K562 (cell line): ENCODE data around the gene RAB9B. TPM values are rescaled to one million over a fixed set of nuclear protein-coding genes. Genes with fewer than 3 reads are reported as not detected.

Experiments
- ATAC-seq: fragments of 200-7000 bp; cut with Tn5 transposase; 3 replicates; pipeline ENCODE4 v1.9.1; 2020; ENCODE audit warnings: moderate library complexity
- BruUV-seq: library from RNA; stranded (reverse); fragments of 400-500 nt; replicated peaks from 2 replicates; lab custom pipeline; 2021; lab: Mats Ljungman, UMichigan
- CTCF ChIA-PET: fragments of 300-600 bp; formaldehyde crosslinking; extraction: SDS; loops from one replicate; lab custom pipeline; 2021; ENCODE audit warnings: low intra/inter-chr PET ratio; lab: Yijun Ruan, JAX
- POLR2A ChIA-PET: fragments of 300-600, 350-650 bp; sonication (Branson Sonifier 250); formaldehyde crosslinking; extraction: SDS; loops from one replicate; lab custom pipeline; 2021; ENCODE audit warnings: antibody characterized with exemption, inconsistent platforms; lab: Yijun Ruan, JAX
- DNase-seq, 4 experiments: peaks; one replicate each; pipeline versions ENCODE4 v3.0.0 to v3.0.0-alpha.2; 2011 to 2018; ENCODE audit warnings: low spot score in 3 of 4, mixed read lengths in 3 of 4; ENCODE audit errors: extremely low read depth in 1 of 4
- FAIRE-seq: peaks from 2 replicates; lab custom pipeline; 2011; peaks lifted over from hg19 to GRCh38; lab: Jason Lieb, UNC
- H2AFZ ChIP-seq: 2 replicates; pipeline ENCODE4 v1.6.0; 2011; ENCODE audit warnings: low read depth, low read length, control low read depth, inconsistent platforms
- H3K27ac ChIP-seq: fragments of 200-600 bp; 3 replicates; pipeline ENCODE4 v1.8.0; 2011; ENCODE audit warnings: low read depth, mild to moderate bottlenecking, control low read depth, inconsistent platforms, low read length, moderate library complexity, mixed read lengths; ENCODE audit errors: extremely low read depth
- H3K27me3 ChIP-seq, 2 experiments: fragments of 300-600 bp in 1 of 2; 2 replicates in 1 of 2; 3 replicates in 1 of 2; pipeline versions ENCODE4 v1.6.0 to v1.8.0; 2011; ENCODE audit warnings: inconsistent platforms in 2 of 2, low read length in 2 of 2, mild to moderate bottlenecking in 1 of 2, mixed read lengths in 1 of 2, moderate library complexity in 1 of 2; ENCODE audit not compliant: control insufficient read depth in 2 of 2, insufficient read depth in 2 of 2
- H3K36me3 ChIP-seq: fragments of 300-600 bp; 3 replicates; pipeline ENCODE4 v1.8.0; 2011; ENCODE audit warnings: mild to moderate bottlenecking, low read length, inconsistent platforms; ENCODE audit not compliant: control insufficient read depth, insufficient read depth
- H3K4me1 ChIP-seq, 2 experiments: fragments of 200-600 bp in 1 of 2; replicated peaks in 1 of 2; 2 replicates in 1 of 2; 3 replicates in 1 of 2; pipeline versions ENCODE4 v1.5.1 to v1.8.0; 2011; ENCODE audit warnings: inconsistent platforms in 2 of 2, low read length in 2 of 2, mild to moderate bottlenecking in 1 of 2, mixed read lengths in 1 of 2, moderate library complexity in 1 of 2; ENCODE audit not compliant: control insufficient read depth in 2 of 2, insufficient read depth in 2 of 2
- H3K4me2 ChIP-seq: 2 replicates; pipeline ENCODE4 v1.6.1; 2011; ENCODE audit warnings: low read length, control low read depth, inconsistent platforms, mixed read lengths; ENCODE audit not compliant: insufficient read depth
- H3K4me3 ChIP-seq: fragments of 200-600 bp; sonication (generic), shearing (Covaris generic); 2 replicates; pipeline ENCODE4 v1.5.1; 2016; ENCODE audit warnings: control low read depth, inconsistent platforms
- H3K79me2 ChIP-seq: fragments of 200-600 bp; 3 replicates; pipeline ENCODE4 v1.8.0; 2011; ENCODE audit warnings: low read length, inconsistent platforms; ENCODE audit not compliant: control insufficient read depth, insufficient read depth
- H3K9ac ChIP-seq, 2 experiments: 2 replicates each; pipeline versions ENCODE4 v1.6.0 to v1.6.1; 2011; ENCODE audit warnings: low read depth in 2 of 2, low read length in 2 of 2, control low read depth in 1 of 2, inconsistent platforms in 1 of 2, mild to moderate bottlenecking in 1 of 2, mixed read lengths in 1 of 2; ENCODE audit not compliant: insufficient read depth in 1 of 2
- H3K9me1 ChIP-seq: one replicate; pipeline ENCODE4 v1.6.0; 2011; ENCODE audit warnings: inconsistent platforms, mild to moderate bottlenecking, low read length, moderate library complexity; ENCODE audit not compliant: control insufficient read depth, insufficient read depth
- H3K9me3 ChIP-seq: replicated peaks from 2 replicates; pipeline ENCODE4 v1.5.1; 2011; ENCODE audit warnings: low read depth, low read length, inconsistent platforms; ENCODE audit not compliant: control insufficient read depth, insufficient read depth
- H4K20me1 ChIP-seq: replicated peaks from 2 replicates; pipeline ENCODE4 v1.6.1; 2011; ENCODE audit warnings: low read length, inconsistent platforms, mixed read lengths; ENCODE audit not compliant: control insufficient read depth, insufficient read depth
- BRD4 ChIP-seq: fragments of 200-600 bp; sonication (generic); IDR thresholded peaks from 2 replicates; pipeline ENCODE4 v1.6.1; 2017; ENCODE audit warnings: inconsistent platforms
- ETV6 ChIP-seq, 3 experiments: fragments of 150-350 bp in 1 of 3; sonication (generic) in 1 of 3; formaldehyde crosslinking in 1 of 3; IDR thresholded peaks; 2 replicates each; pipeline versions ENCODE4 v1.6.1 to v1.8.0; 2014 to 2022; ENCODE audit warnings: borderline replicate concordance in 2 of 3, low read depth in 2 of 3, antibody characterized with exemption in 1 of 3, low read length in 1 of 3, mild to moderate bottlenecking in 1 of 3, missing genetic modification reagents in 1 of 3
- IFI16 ChIP-seq: fragments of 250-450 bp; sonication (Bioruptor Pico); IDR thresholded peaks from 2 replicates; pipeline ENCODE4 v2.1.2; 2022; ENCODE audit warnings: mild to moderate bottlenecking, inconsistent platforms
- JUN ChIP-seq, 2 experiments: sonication (generic) in 1 of 2; formaldehyde crosslinking in 1 of 2; IDR thresholded peaks; 2 replicates each; pipeline versions ENCODE4 v1.6.1 to v1.8.0; 2012 to 2022; ENCODE audit warnings: borderline replicate concordance in 2 of 2, mild to moderate bottlenecking in 2 of 2, improper control_type of control experiment in 1 of 2, low read depth in 1 of 2, low read length in 1 of 2, missing genetic modification reagents in 1 of 2
- MEF2D ChIP-seq: conservative IDR thresholded peaks from 2 replicates; pipeline ENCODE4 v1.6.1; 2016; ENCODE audit warnings: low read depth, missing genetic modification characterization, missing compliant biosample characterization
- SRSF1 ChIP-seq: fragments of 200-400 bp; formaldehyde crosslinking; IDR thresholded peaks from 2 replicates; pipeline ENCODE4 v1.6.1; 2017; ENCODE audit warnings: mild to moderate bottlenecking, low read depth, low read length, moderate library complexity
- TARDBP ChIP-seq: fragments of 450-650 bp; IDR thresholded peaks from 2 replicates; pipeline ENCODE4 v1.6.1; 2016
- TCFL5 ChIP-seq: fragments of 250-450 bp; sonication (Bioruptor Pico); conservative IDR thresholded peaks from 2 replicates; pipeline ENCODE4 v1.6.1; 2021; ENCODE audit warnings: mild to moderate bottlenecking, moderate library complexity, matching md5 sums
- ZBTB17 ChIP-seq: fragments of 450-650 bp; formaldehyde crosslinking; IDR thresholded peaks from 2 replicates; pipeline ENCODE4 v1.4.0; 2020; ENCODE audit warnings: mild to moderate bottlenecking
- WGBS: fragments of 100-300 bp; shearing (Covaris generic); methylation state at CpG from one replicate; pipeline ENCODE4 v1.1.6; 2016; ENCODE audit warnings: low coverage, mixed read lengths; ENCODE audit not compliant: insufficient coverage; ENCODE audit errors: missing lambda C conversion rate; 5-methylcytosine and 5-hydroxymethylcytosine counted together
- in situ Hi-C: fragments of 300-500 bp; cut with MboI; formaldehyde crosslinking; loops from 4 replicates; pipeline ENCODE4 v1.15.0; 2018; ENCODE audit warnings: inconsistent platforms, mixed read lengths
- intact Hi-C: fragments of 100-400 bp; cut with micrococcal nuclease; formaldehyde crosslinking; loops from 2 replicates; pipeline ENCODE4 v1.14.2; 2022
- polyA plus RNA-seq, 8 experiments: library from polyadenylated mRNA; depleted of rRNA in 4 of 8; stranded (reverse) in 5 of 8; unstranded in 3 of 8; fragments of >200 nt; fragmentation: Nextera tagmentation in 2 of 8; fragmentation: Illumina TruSeq in 1 of 8; extraction: Ambion mirVana in 2 of 8; extraction: Trizol in 1 of 8; gene quantifications; 2 replicates each; pipeline versions ENCODE4 v1.2.1 to v1.2.3, GENCODE V29; 2011 to 2014; ENCODE audit warnings: inconsistent platforms in 1 of 8, missing spikeins in 1 of 8
- total RNA-seq, 7 experiments: library from RNA; depleted of rRNA in 6 of 7; stranded (reverse); fragments of >200 nt in 6 of 7; fragmentation: Illumina TruSeq in 2 of 7; extraction: Trizol in 2 of 7; gene quantifications; 2 replicates each; pipeline versions ENCODE4 v1.2.1 to v1.2.3, GENCODE V29; 2011 to 2021; ENCODE audit warnings: low replicate concordance in 1 of 7
- TF ChIP-seq, protein P1 (sequence below): fragments of 450-650 bp; IDR thresholded peaks from 2 replicates; pipeline ENCODE4 v1.6.1; 2016; ENCODE audit warnings: mild to moderate bottlenecking
- TF ChIP-seq, protein P2 (sequence below), 2 experiments: fragments of 250-450 bp in 1 of 2; fragments of 450-650 bp in 1 of 2; sonication (Bioruptor Pico) in 1 of 2; IDR thresholded peaks; 2 replicates each; pipeline versions ENCODE4 v1.6.1 to v1.8.0; 2016 to 2021; ENCODE audit warnings: mild to moderate bottlenecking in 2 of 2, moderate library complexity in 2 of 2, missing compliant biosample characterization in 1 of 2, missing genetic modification characterization in 1 of 2
- TF ChIP-seq, protein P3 (sequence below): fragments of 250-450 bp; sonication (Bioruptor Pico); IDR thresholded peaks from 2 replicates; pipeline ENCODE4 v1.8.0; 2021; ENCODE audit warnings: moderate library complexity, mild to moderate bottlenecking, inconsistent platforms
- TF ChIP-seq, protein P4 (sequence below): IDR thresholded peaks from 2 replicates; pipeline ENCODE4 v1.6.1; 2012; ENCODE audit warnings: low read depth, low read length, improper control_type of control experiment, borderline replicate concordance

Gene RAB9B
- total and polyA plus RNA-seq, 9 of the 15 experiments (the other 6 are each of a cell fraction or from before 2014, with no cell fraction given) = 0.03 to 0.05 (median 0.04) TPM; not detected in 6

DNA sequence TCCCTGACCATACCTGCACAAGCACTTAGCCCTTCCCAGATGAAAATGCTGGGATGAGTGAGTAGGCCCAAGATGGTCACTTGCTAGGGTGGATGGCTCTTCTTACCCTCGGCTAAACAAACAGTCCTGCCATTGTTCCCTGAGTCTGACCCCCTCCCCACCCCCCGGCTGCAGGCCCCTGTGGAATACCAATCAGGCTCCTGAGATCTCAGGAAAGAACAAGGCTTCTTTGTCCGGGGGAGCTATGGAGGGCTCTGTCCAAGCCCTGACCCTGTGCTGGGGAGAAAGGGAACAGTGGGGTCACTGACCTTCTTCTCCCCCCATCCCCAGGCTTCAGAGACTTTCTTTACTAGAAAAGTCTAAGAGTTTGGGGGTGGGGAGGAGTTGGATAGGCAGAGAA, 49.4 kb downstream of the RAB9B start:
- in situ Hi-C loops = no loop called here
- no peak overlapping the region for H3K4me3 ChIP-seq
- no peaks in the 10 kb centered on the region for H3K79me2 ChIP-seq
- 0% methylated on average over 2 of the region's 3 CpGs for WGBS
- no peak overlapping the region for H3K27ac ChIP-seq
- no peaks in the 10 kb centered on the region for H3K4me1 ChIP-seq
- no peaks in the 10 kb centered on the region for H4K20me1 ChIP-seq
- no peak overlapping the region for H3K9ac ChIP-seq
- POLR2A ChIA-PET = no interaction called here
- no peak overlapping the region for H3K4me2 ChIP-seq
- no peak for TF ChIP-seq TARDBP
- TF ChIP-seq, protein P1, sequence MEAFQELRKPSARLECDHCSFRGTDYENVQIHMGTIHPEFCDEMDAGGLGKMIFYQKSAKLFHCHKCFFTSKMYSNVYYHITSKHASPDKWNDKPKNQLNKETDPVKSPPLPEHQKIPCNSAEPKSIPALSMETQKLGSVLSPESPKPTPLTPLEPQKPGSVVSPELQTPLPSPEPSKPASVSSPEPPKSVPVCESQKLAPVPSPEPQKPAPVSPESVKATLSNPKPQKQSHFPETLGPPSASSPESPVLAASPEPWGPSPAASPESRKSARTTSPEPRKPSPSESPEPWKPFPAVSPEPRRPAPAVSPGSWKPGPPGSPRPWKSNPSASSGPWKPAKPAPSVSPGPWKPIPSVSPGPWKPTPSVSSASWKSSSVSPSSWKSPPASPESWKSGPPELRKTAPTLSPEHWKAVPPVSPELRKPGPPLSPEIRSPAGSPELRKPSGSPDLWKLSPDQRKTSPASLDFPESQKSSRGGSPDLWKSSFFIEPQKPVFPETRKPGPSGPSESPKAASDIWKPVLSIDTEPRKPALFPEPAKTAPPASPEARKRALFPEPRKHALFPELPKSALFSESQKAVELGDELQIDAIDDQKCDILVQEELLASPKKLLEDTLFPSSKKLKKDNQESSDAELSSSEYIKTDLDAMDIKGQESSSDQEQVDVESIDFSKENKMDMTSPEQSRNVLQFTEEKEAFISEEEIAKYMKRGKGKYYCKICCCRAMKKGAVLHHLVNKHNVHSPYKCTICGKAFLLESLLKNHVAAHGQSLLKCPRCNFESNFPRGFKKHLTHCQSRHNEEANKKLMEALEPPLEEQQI = no peak
- no peak for TF ChIP-seq ZBTB17
- TF ChIP-seq, protein P2, sequence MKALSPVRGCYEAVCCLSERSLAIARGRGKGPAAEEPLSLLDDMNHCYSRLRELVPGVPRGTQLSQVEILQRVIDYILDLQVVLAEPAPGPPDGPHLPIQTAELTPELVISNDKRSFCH (CRISPR knock-in tag; IDR thresholded peaks at IDR 0.05) = no peak
- TF ChIP-seq, protein P2 (tag; IDR thresholded peaks at IDR 0.05) = no peak
- no peak for TF ChIP-seq JUN (IDR thresholded peaks at IDR 0.05; ENCODE audit: borderline replicate concordance, low read depth, low read length)
- no peak for TF ChIP-seq JUN (CRISPR knock-in tag; IDR thresholded peaks at IDR 0.05; ENCODE audit: borderline replicate concordance)
- TF ChIP-seq, protein P3, sequence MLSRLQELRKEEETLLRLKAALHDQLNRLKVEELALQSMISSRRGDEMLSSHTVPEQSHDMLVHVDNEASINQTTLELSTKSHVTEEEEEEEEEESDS = no peak
- TF ChIP-seq ETV6 (IDR thresholded peaks at IDR 0.05; ENCODE audit: borderline replicate concordance in 1 of 2, low read depth in 2 of 2, low read length in 1 of 2) = no peak
- no peak for TF ChIP-seq ETV6 (CRISPR knock-in tag; IDR thresholded peaks at IDR 0.05; ENCODE audit: borderline replicate concordance)
- no peak for TF ChIP-seq IFI16 (CRISPR knock-in tag)
- TF ChIP-seq TCFL5 (CRISPR knock-in tag) = no peak
- no peak for TF ChIP-seq BRD4
- TF ChIP-seq, protein P4, sequence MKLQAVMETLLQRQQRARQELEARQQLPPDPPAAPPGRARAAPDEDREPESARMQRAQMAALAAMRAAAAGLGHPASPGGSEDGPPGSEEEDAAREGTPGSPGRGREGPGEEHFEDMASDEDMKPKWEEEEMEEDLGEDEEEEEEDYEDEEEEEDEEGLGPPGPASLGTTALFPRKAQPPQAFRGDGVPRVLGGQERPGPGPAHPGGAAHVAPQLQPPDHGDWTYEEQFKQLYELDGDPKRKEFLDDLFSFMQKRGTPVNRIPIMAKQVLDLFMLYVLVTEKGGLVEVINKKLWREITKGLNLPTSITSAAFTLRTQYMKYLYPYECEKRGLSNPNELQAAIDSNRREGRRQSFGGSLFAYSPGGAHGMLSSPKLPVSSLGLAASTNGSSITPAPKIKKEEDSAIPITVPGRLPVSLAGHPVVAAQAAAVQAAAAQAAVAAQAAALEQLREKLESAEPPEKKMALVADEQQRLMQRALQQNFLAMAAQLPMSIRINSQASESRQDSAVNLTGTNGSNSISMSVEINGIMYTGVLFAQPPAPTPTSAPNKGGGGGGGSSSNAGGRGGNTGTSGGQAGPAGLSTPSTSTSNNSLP = no peak
- no peak for TF ChIP-seq MEF2D (tag)
- TF ChIP-seq SRSF1 = no peak
- TF ChIP-seq, all 486 proteins: peak for 0
- H3K9me1 ChIP-seq = no peaks in the 10 kb centered on the region
- CTCF ChIA-PET = no interaction called here
- no peak for FAIRE-seq
- BruUV-seq = no TSS peak
- intact Hi-C loops = no loop called here
- peaks cover 0 to 12% of the 10 kb centered on the region in 2 experiments; a peak in 2 of 5 replicates for H3K27me3 ChIP-seq
- no peak for ATAC-seq
- H3K9me3 ChIP-seq = no peaks in the 10 kb centered on the region
- H2AFZ ChIP-seq = no peak overlapping the region
- H3K36me3 ChIP-seq = no peaks in the 10 kb centered on the region
- DNase-seq = no peak
